Measurements from ENCODE around the gene PARD6B. TPM values are rescaled to one million over a fixed set of nuclear protein-coding genes. Genes with fewer than 3 reads are reported as not detected.

The PARD6B gene
- total and polyA plus RNA-seq, 4 experiments from 2014 or later = 0.71 to 12.7 (median 5.9) TPM

GRCh38 chr20:50689864-50690649, 41.3 kb upstream of the PARD6B start:
- CTCF ChIA-PET (ENCODE audit: partially characterized antibody) = interaction anchor here (0.6 kb wide), 1 partner anchor 298 kb away, joined by 3 read pairs; no protein-coding TSS in a partner anchor
- H3K4me3 ChIP-seq (ENCODE audit: low read length in 2 of 2) = no peak overlapping the region
- Mint-ChIP-seq H3K36me3 (no peaks in the 10 kb centered on the region), H3K4me3 (peak overlapping the region in 2 of 8 donors; percentile 16 to 62), H3K27ac (no peak overlapping the region), H3K9me3 (no peaks in the 10 kb centered on the region), H3K27me3 (peaks cover 33 to 44% of the 10 kb centered on the region in 2 donors), H3K4me1 (peaks cover 0 to 7% (median 4%) of the 10 kb centered on the region in 4 donors)
- intact Hi-C loops (cut with micrococcal nuclease) = no loop called here
- no peaks in the 10 kb centered on the region for H3K36me3 ChIP-seq (ENCODE audit: insufficient read depth, low read length)
- no peaks in the 10 kb centered on the region for H3K4me1 ChIP-seq (ENCODE audit: insufficient read depth, low read length)
- POLR2A ChIA-PET (ENCODE audit: partially characterized antibody) = no interaction called here
- H3K9me3 ChIP-seq (ENCODE audit: control insufficient read depth in 1 of 2, low read length in 2 of 2) = no peaks in the 10 kb centered on the region
- no peak for DNase-seq
- H3K27me3 ChIP-seq (ENCODE audit: insufficient read depth, low read length) = peaks cover 20% of the 10 kb centered on the region
- H3K27ac ChIP-seq (ENCODE audit: low read depth, low read length) = no peak overlapping the region

DNA sequence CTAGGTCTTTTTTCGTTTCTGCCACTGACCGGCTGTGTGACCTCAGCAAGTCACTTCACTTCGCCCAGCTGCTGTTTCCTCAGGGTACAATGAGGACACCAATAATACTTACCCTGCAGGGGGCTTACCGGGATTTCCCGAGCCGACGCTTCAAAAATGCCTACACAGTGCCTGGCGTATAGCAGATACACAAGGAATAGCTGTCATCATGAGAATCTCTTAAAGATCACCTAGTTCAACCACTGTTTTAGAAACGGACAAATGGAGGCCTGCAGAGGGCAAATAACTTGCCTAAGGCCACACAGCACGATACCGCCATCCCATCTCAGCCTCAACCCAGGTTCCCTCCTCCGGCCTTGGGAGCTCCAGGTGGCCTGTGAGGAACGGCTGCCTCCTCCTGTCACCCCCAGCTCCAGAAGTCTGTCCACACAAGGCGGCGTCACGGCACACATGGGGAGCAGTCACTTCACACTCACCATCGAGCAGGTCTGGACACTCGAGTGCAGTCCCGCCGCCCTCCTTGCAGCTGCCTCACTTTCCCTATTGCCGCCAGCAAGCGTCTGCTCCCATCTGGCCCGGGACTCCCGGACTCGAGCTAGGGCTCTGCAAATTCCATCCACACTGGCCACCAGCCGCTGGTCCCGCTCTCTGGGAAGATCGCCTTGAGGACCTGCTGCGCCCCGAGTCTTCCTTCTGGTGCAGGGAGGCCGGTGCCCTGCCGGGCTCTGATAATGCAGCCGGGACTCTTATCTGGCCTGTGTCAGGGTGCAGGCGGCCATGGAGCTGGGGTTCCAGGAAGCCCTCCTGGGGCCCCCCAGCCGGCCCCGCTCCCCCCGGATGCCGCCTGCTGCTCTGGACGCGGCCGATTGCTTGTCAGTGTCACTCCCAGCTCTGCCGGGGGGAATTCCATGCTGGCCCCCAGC, 40.5 kb upstream of the PARD6B start, which contains the start of gene RIPOR3:
Gene RIPOR3 (minus strand): TSS at position 893 of the 923 bp plus-strand sequence. CDS start 414 bp downstream, at position 479.
- no peak for DNase-seq
- Histone ChIP-seq H3K27me3 (ENCODE audit: insufficient read depth, low read length) (peaks cover 20% of the 10 kb centered on the region), H3K9me3 (ENCODE audit: control insufficient read depth in 1 of 2, low read length in 2 of 2) (no peaks in the 10 kb centered on the region), H3K4me3 (ENCODE audit: low read length in 2 of 2) (no peak within 1 kb of the TSS), H3K27ac (ENCODE audit: low read depth, low read length) (no peak within 1 kb of the TSS), H3K36me3 (ENCODE audit: insufficient read depth, low read length) (no peaks in the 10 kb centered on the region), H3K4me1 (ENCODE audit: insufficient read depth, low read length) (no peaks in the 10 kb centered on the region)
- H3K4me3 Mint-ChIP-seq = peak within 1 kb of the TSS in 4 of 8 donors; percentile 16 to 63 (median 52)
- ChIA-PET POLR2A (ENCODE audit: partially characterized antibody) (no interaction called here), CTCF (ENCODE audit: partially characterized antibody) (no interaction called here)
- no peaks in the 10 kb centered on the region for H3K9me3 Mint-ChIP-seq
- intact Hi-C loops (cut with micrococcal nuclease) = no loop called here
- H3K27me3 Mint-ChIP-seq = peaks cover 33 to 44% of the 10 kb centered on the region in 2 donors
- H3K4me1 Mint-ChIP-seq = peaks cover 0 to 7% (median 4%) of the 10 kb centered on the region in 4 donors
- H3K27ac Mint-ChIP-seq = no peak within 1 kb of the TSS
- H3K36me3 Mint-ChIP-seq = no peaks in the 10 kb centered on the region

DNA sequence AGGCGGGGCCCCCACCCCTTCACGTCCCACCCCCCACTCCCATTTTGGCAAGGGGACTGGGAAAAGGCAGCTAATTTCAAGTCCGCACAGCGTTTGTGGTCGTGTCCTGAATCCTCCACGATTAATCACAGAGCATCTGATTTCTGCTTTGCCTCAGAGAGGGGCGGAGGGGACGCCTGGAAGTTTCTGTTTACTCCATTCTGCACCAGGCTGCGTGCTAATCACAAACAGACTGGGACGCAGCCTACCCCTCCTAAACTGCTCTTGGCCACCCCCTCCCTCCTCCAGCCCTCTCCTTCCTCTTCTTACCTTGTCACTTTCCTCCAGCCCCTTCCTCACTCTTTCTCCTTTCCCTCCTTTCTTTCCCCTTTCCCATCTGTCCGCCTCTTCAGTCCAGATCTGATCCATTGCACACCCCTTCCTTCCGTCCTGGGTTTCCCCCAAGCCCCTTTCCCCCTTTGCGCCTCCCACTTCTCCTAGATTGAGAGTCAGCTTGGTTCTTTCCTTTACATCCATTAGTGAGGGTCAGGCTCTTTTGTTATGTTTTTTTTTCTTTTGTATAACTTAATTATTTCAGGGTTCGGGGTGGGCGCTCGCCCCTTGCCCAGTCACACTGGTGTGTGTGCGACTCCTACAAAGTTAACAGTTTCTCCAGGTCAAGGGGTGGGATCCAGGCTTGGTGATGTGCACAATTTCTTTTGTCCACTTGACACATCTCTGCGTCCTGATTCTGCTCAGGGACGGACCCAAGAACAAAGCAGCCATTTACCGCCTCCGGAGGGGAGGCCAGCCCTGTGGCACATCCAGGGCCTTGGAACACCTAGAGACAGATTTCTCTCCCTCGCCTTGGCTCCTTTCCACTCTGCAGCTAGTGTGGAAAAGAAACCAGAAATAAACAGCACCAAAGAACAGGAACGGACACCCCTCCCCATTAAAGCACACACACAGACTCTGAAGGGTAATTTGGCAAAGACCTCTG, 39.5 kb upstream of the PARD6B start:
- no peaks in the 10 kb centered on the region for H3K36me3 ChIP-seq (ENCODE audit: insufficient read depth, low read length)
- DNase-seq = no peak
- CTCF ChIA-PET (ENCODE audit: partially characterized antibody) = no interaction called here
- peaks cover 20% of the 10 kb centered on the region for H3K27me3 ChIP-seq (ENCODE audit: insufficient read depth, low read length)
- POLR2A ChIA-PET (ENCODE audit: partially characterized antibody) = no interaction called here
- H3K4me1 ChIP-seq (ENCODE audit: insufficient read depth, low read length) = no peaks in the 10 kb centered on the region
- H3K27ac Mint-ChIP-seq = no peak overlapping the region
- no peaks in the 10 kb centered on the region for H3K9me3 Mint-ChIP-seq
- no peaks in the 10 kb centered on the region for H3K9me3 ChIP-seq (ENCODE audit: control insufficient read depth in 1 of 2, low read length in 2 of 2)
- H3K4me3 Mint-ChIP-seq = peak overlapping the region in 1 of 8 donors; percentile 48
- no peak overlapping the region for H3K27ac ChIP-seq (ENCODE audit: low read depth, low read length)
- H3K4me1 Mint-ChIP-seq = peaks cover 0 to 7% (median 4%) of the 10 kb centered on the region in 4 donors
- peaks cover 33 to 42% of the 10 kb centered on the region in 2 donors for H3K27me3 Mint-ChIP-seq
- intact Hi-C loops (cut with micrococcal nuclease) = no loop called here
- no peak overlapping the region for H3K4me3 ChIP-seq (ENCODE audit: low read length in 2 of 2)
- no peaks in the 10 kb centered on the region for H3K36me3 Mint-ChIP-seq

DNA sequence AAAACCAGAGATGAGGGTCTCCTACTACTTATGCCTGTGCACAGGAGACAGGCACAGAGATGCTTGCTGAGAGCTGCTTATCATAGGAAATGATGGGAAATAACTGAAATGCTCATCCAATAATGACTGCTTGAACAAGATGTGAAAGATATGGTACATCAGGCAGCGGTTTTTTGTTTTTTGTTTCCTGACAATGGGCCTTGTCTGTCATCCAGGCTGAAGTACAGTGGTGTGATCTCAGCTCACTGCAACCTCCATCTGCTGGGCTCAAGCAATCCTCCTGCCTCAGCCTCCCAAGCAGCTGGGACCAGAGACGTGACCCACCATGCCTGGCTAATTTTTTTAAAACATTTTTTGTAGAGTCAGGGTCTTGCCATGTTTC, 38.8 kb upstream of the PARD6B start:
- Mint-ChIP-seq H3K4me3 (no peak overlapping the region), H3K27me3 (peaks cover 32 to 37% of the 10 kb centered on the region in 2 donors)
- DNase-seq = no peak

GRCh38 chr20:50693001-50693400, 38.4 kb upstream of the PARD6B start:
- H3K9me3 Mint-ChIP-seq = no peaks in the 10 kb centered on the region
- H3K4me3 ChIP-seq (ENCODE audit: low read length in 2 of 2) = no peak overlapping the region
- intact Hi-C loops (cut with micrococcal nuclease) = no loop called here
- H3K4me1 ChIP-seq (ENCODE audit: insufficient read depth, low read length) = no peaks in the 10 kb centered on the region
- no peak overlapping the region for H3K27ac ChIP-seq (ENCODE audit: low read depth, low read length)
- DNase-seq = no peak
- H3K27ac Mint-ChIP-seq = no peak overlapping the region
- ChIA-PET CTCF (ENCODE audit: partially characterized antibody) (no interaction called here), POLR2A (ENCODE audit: partially characterized antibody) (no interaction called here)
- no peaks in the 10 kb centered on the region for H3K36me3 ChIP-seq (ENCODE audit: insufficient read depth, low read length)
- H3K9me3 ChIP-seq (ENCODE audit: control insufficient read depth in 1 of 2, low read length in 2 of 2) = no peaks in the 10 kb centered on the region
- H3K27me3 ChIP-seq (ENCODE audit: insufficient read depth, low read length) = peaks cover 20% of the 10 kb centered on the region
- H3K4me3 Mint-ChIP-seq = no peak overlapping the region
- H3K36me3 Mint-ChIP-seq = no peaks in the 10 kb centered on the region
- H3K4me1 Mint-ChIP-seq = peaks cover 0 to 7% (median 4%) of the 10 kb centered on the region in 4 donors
- peaks cover 32 to 40% of the 10 kb centered on the region in 2 donors for H3K27me3 Mint-ChIP-seq

More for the DNA sequence above, 38.8 kb upstream of the PARD6B start:
- H3K4me3 ChIP-seq (ENCODE audit: low read length in 2 of 2) = no peak overlapping the region
- H3K27ac Mint-ChIP-seq = no peak overlapping the region
- H3K36me3 ChIP-seq (ENCODE audit: insufficient read depth, low read length) = no peaks in the 10 kb centered on the region
- no peaks in the 10 kb centered on the region for H3K4me1 ChIP-seq (ENCODE audit: insufficient read depth, low read length)
- H3K4me1 Mint-ChIP-seq = peaks cover 0 to 7% (median 4%) of the 10 kb centered on the region in 4 donors
- no peak overlapping the region for H3K27ac ChIP-seq (ENCODE audit: low read depth, low read length)
- H3K9me3 Mint-ChIP-seq = no peaks in the 10 kb centered on the region
- H3K36me3 Mint-ChIP-seq = no peaks in the 10 kb centered on the region
- no peaks in the 10 kb centered on the region for H3K9me3 ChIP-seq (ENCODE audit: control insufficient read depth in 1 of 2, low read length in 2 of 2)
- H3K27me3 ChIP-seq (ENCODE audit: insufficient read depth, low read length) = peaks cover 20% of the 10 kb centered on the region
- POLR2A ChIA-PET (ENCODE audit: partially characterized antibody) = no interaction called here
- CTCF ChIA-PET (ENCODE audit: partially characterized antibody) = no interaction called here
- intact Hi-C loops (cut with micrococcal nuclease) = no loop called here

DNA sequence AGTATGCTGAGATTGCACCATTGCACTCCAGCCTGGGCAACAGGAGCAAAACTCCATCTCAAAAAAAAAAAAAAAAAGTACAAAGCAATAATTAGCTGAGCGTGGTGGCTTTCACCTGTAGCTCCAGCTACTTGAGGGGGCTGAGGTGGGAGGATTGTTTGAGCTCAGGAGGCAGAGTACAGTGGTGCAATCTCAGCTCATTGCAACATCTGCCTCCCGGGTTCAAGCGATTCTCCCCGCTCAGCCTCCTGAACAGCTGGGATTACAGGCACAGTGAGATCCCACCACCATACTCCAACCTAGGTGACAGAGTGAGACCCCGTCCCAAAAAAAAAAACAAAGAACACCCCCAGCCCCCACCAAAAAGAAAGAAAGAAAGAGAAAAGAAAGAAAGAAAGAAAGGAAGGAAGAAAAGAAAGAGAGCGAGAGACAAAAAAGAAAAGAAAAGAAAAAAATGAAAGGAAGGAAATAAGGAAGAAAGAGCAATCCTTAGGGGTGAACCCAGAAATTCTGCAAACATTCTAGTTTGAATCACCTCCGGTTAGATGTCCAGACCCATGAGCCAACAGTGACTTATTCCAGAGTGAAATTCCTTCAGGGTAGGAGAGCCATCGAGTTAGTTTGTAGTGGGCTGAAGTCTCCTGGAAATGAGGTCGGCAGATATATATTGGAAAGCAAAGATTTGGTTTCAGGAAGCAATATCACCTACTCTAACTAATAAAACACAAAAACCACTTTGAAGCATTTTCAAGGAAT, 36.8 kb upstream of the PARD6B start:
- intact Hi-C loops (cut with micrococcal nuclease) = no loop called here
- H3K27ac ChIP-seq (ENCODE audit: low read depth, low read length) = no peak overlapping the region
- H3K4me3 Mint-ChIP-seq = no peak overlapping the region
- ChIA-PET CTCF (ENCODE audit: partially characterized antibody) (interaction anchor here (1.0 to 1.1 kb wide), 2 partner anchors 54 to 55 kb away, joined by 3 read pairs; no protein-coding TSS in a partner anchor), POLR2A (ENCODE audit: partially characterized antibody) (no interaction called here)
- peaks cover 0 to 7% (median 4%) of the 10 kb centered on the region in 4 donors for H3K4me1 Mint-ChIP-seq
- DNase-seq = no peak
- no peaks in the 10 kb centered on the region for H3K9me3 Mint-ChIP-seq
- peaks cover 20% of the 10 kb centered on the region for H3K27me3 ChIP-seq (ENCODE audit: insufficient read depth, low read length)
- H3K27me3 Mint-ChIP-seq = peaks cover 30 to 40% of the 10 kb centered on the region in 2 donors
- no peak overlapping the region for H3K4me3 ChIP-seq (ENCODE audit: low read length in 2 of 2)
- no peaks in the 10 kb centered on the region for H3K4me1 ChIP-seq (ENCODE audit: insufficient read depth, low read length)
- no peak overlapping the region for H3K27ac Mint-ChIP-seq
- no peaks in the 10 kb centered on the region for H3K36me3 Mint-ChIP-seq
- H3K9me3 ChIP-seq (ENCODE audit: control insufficient read depth in 1 of 2, low read length in 2 of 2) = no peaks in the 10 kb centered on the region
- H3K36me3 ChIP-seq (ENCODE audit: insufficient read depth, low read length) = no peaks in the 10 kb centered on the region
